ENCODE measurements around the gene USP24. TPM values are rescaled to one million over a fixed set of nuclear protein-coding genes. Genes with fewer than 3 reads are reported as not detected.

The USP24 gene
- polyA plus RNA-seq, 1 experiment = 20.9 TPM

GRCh38 chr1:55038974-55039341 lies 176.2 kb downstream of the USP24 start:
- no peaks in the 10 kb centered on the region; the same call in 1 of the 2 replicates for H3K9me3 ChIP-seq (ENCODE audit: control insufficient read depth, insufficient read depth, low read length)
- ChIA-PET POLR2A (no interaction called here), CTCF (no interaction called here)
- no peak overlapping the region for H3K27ac ChIP-seq (ENCODE audit: low read depth, low read length)
- H3K4me3 ChIP-seq (ENCODE audit: low read depth, low read length) = no peak overlapping the region
- DNase-seq (ENCODE audit: low read depth, low spot score) = no peak
- H3K27me3 ChIP-seq (ENCODE audit: control insufficient read depth, insufficient read depth, low read length) = peaks cover 79% of the 10 kb centered on the region
- no peak for TF ChIP-seq CTCF (IDR thresholded peaks at IDR 0.05; ENCODE audit: low read depth, low read length)

GRCh38 chr1:55038552-55038838 lies 176.7 kb downstream of the USP24 start:
- no peak for TF ChIP-seq CTCF (IDR thresholded peaks at IDR 0.05; ENCODE audit: low read depth, low read length)
- ChIA-PET CTCF (no interaction called here), POLR2A (no interaction called here)
- no peak overlapping the region for H3K4me3 ChIP-seq (ENCODE audit: low read depth, low read length)
- DNase-seq (ENCODE audit: low read depth, low spot score) = no peak
- peaks cover 80% of the 10 kb centered on the region for H3K27me3 ChIP-seq (ENCODE audit: control insufficient read depth, insufficient read depth, low read length)
- no peaks in the 10 kb centered on the region; the same call in 1 of the 2 replicates for H3K9me3 ChIP-seq (ENCODE audit: control insufficient read depth, insufficient read depth, low read length)
- H3K27ac ChIP-seq (ENCODE audit: low read depth, low read length) = no peak overlapping the region

GRCh38 chr1:55037733-55038551 lies 177.2 kb downstream of the USP24 start:
- H3K4me3 ChIP-seq (ENCODE audit: low read depth, low read length) = no peak overlapping the region
- ChIA-PET POLR2A (no interaction called here), CTCF (no interaction called here)
- no peak for DNase-seq (ENCODE audit: low read depth, low spot score)
- TF ChIP-seq CTCF (IDR thresholded peaks at IDR 0.05; ENCODE audit: low read depth, low read length) = no peak
- H3K9me3 ChIP-seq (ENCODE audit: control insufficient read depth, insufficient read depth, low read length) = no peaks in the 10 kb centered on the region; the same call in 1 of the 2 replicates
- H3K27me3 ChIP-seq (ENCODE audit: control insufficient read depth, insufficient read depth, low read length) = peaks cover 81% of the 10 kb centered on the region
- H3K27ac ChIP-seq (ENCODE audit: low read depth, low read length) = no peak overlapping the region

- H3K27me3 ChIP-seq (ENCODE audit: control insufficient read depth, insufficient read depth, low read length) = peaks cover 70% of the 10 kb centered on the region
- no peak for DNase-seq (ENCODE audit: low read depth, low spot score)
- ChIA-PET POLR2A (no interaction called here), CTCF (no interaction called here)
- no peak overlapping the region for H3K27ac ChIP-seq (ENCODE audit: low read depth, low read length)
- no peak for TF ChIP-seq CTCF (IDR thresholded peaks at IDR 0.05; ENCODE audit: low read depth, low read length)
- H3K9me3 ChIP-seq (ENCODE audit: control insufficient read depth, insufficient read depth, low read length) = no peaks in the 10 kb centered on the region; the same call in 1 of the 2 replicates
- no peak overlapping the region for H3K4me3 ChIP-seq (ENCODE audit: low read depth, low read length)
Measured at GRCh38 chr1:55035904-55036303, 179.3 kb downstream of the USP24 start.

GRCh38 chr1:55034476-55035133 lies 180.6 kb downstream of the USP24 start:
- no peak for DNase-seq (ENCODE audit: low read depth, low spot score)
- CTCF ChIA-PET = interaction anchor here (1.4 to 4.5 kb wide), 2 partner anchors 13 to 89 kb away, joined by 7 to 30 read pairs; no protein-coding TSS in a partner anchor

More at GRCh38 chr1:55034476-55035133, 180.6 kb downstream of the USP24 start:
- Histone ChIP-seq H3K27me3 (ENCODE audit: control insufficient read depth, insufficient read depth, low read length) (peaks cover 57% of the 10 kb centered on the region), H3K27ac (ENCODE audit: low read depth, low read length) (no peak overlapping the region), H3K9me3 (ENCODE audit: control insufficient read depth, insufficient read depth, low read length) (no peaks in the 10 kb centered on the region), H3K4me3 (ENCODE audit: low read depth, low read length) (no peak overlapping the region)
- no peak for TF ChIP-seq CTCF (IDR thresholded peaks at IDR 0.05; ENCODE audit: low read depth, low read length)
- POLR2A ChIA-PET = no interaction called here
